CMK (cell line): ENCODE measurements around the gene CFAP157.

Source experiments
- DNase-seq: peaks from one replicate; pipeline ENCODE4 v3.0.0-alpha.2; 2010; ENCODE audit warnings: low read depth

CFAP157 gene

DNA sequence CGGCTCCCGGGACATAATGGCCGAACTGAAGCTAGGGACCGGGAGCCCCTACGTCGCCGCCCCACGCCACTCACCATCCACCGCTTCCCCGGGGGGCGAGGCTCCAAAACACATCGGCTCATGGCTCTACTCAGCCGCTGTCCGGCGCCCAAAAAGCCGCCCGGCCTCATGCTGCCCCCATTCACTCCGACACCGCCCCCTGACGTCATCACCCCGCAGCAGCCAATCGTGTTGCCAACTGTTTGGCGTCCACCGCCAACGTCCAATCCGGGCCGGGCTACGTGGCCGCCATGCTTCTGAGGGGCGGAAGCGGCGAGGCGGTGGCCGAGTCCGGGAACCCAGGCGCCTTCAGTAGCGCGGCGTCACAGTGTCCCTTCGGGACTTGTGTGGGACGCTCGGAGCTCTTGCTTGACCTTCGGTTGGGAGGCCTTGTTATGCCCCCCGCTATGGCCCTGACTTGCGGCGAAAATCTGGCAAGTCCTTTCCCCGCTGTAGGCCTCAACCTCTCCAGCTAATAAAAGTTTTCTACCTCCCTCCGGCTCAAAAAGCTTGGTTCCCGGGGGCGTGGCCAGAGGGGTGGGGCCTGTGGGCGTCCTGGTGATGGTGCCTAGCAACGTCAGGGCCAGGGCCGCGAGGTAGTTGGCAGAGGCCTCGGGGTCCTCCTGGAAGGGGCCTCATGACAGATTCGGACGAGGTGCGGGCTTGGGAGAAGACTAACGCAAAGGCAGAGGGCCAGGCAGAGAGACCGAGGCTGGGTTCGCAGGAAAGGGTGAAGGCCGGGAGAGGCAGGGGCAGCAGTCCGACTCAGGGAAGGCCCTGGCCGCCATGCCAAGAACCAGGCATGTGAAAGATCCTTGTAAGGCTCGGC is 8.9 kb downstream of the CFAP157 start, which contains the start of the genes PTRH1 and TTC16:
Gene PTRH1, minus strand, starts transcription at position 194 of the 868 bp plus-strand sequence. Its CDS starts 24 bp downstream, at position 170.
Gene TTC16, plus strand, starts transcription at position 610 of the 868 bp plus-strand sequence. Its CDS starts 67 bp downstream, at position 677.
- DNase-seq, result peak; percentile 75

DNA sequence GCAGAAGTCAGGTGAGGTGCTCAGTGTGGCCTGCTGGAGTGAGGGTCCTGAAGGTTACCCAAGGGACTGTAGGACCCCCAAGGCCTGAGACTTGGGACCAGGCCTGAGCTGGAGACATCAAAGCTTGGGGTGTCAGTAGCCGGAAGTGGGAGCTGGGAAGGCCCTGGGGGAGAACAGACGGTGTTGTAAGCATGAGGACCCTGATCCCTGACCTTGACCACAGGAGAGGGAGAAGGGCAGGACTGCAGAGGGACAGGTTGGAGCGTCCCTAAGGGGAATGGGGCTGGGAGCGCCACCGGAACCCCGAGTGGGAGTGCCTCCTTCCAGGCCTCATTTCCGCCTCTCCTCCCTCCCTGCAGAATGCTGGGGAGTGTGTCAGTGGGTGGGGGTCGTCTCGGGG is 9.6 kb downstream of the CFAP157 start:
- DNase-seq, result no peak

DNA sequence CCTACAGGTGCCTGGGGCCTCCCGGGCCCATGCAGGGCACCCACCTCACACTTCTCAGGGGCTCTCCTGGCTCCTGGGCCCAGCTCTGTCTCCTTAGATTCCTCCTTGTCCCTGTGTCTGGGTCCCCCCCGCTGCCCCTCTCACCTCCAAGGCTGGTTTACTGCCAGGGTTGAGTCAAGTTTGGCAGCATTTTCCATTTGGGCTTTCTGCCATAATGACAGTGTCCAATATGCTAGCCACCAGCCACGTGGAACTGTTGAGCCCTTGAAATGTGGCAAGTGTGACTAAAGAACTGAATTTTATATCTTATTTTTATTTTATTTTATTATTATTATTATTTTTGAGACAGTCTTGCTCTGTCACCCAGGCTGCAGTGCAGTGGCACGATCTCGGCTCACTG is 11.0 kb downstream of the CFAP157 start:
- DNase-seq, result no peak

DNA sequence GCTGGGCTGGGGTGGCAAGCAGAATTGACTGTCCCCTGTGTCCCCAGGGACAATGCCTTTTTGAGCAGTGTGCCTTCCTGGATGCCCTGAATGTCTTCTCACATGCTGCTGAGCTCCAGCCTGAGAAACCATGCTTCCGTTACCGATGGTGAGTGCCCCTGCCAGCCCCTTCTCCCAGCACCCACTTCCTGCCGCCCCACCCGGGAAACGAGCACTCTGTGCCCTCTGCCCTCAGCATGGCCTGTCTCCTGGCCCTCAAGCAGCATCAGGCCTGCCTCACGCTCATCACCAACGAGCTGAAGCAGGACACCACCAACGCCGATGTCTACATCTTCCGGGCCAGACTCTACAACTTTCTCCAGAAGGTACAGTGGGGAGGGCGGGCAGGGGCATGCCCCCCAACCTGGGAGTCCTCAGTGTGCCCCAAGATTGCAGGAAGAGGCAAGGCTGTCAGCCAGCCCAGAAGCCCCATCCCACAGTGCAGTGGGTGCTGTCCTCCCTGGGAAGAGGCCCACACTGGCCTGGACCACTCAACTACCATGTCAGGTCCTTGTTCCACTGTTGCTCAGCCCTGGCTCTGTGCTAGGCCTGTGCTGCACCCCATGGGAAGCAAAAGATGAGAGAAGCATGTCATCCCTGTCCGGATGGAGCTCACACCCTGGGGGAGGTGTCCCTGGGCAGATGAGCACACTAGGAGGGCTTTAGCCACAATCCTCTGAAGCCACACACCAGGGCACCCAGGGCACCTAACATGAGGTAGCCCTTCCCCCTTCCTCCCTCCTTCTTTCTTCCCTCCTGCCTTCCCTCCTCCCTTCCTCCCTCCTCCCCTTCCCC is 13.5 kb downstream of the CFAP157 start:
- DNase-seq, result no peak

DNA sequence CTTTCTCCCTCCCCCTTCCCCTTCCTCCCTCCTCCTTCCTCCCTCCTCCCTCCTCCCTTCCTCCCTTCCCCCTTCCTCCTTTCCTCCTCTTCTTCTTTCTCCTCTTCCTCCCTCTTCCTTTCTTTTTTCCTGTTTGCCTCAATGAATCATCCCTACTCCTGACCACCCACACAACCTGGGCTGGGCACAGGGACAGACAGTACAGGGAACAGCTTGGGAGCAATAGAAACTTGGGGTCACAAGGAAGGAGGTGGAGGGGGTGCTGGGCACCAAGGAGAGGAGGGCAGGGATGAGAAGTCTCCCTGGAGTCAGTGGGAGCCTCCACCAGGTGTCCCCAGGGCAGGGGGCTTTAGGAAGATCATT is 14.1 kb downstream of the CFAP157 start:
- DNase-seq, result no peak

DNA sequence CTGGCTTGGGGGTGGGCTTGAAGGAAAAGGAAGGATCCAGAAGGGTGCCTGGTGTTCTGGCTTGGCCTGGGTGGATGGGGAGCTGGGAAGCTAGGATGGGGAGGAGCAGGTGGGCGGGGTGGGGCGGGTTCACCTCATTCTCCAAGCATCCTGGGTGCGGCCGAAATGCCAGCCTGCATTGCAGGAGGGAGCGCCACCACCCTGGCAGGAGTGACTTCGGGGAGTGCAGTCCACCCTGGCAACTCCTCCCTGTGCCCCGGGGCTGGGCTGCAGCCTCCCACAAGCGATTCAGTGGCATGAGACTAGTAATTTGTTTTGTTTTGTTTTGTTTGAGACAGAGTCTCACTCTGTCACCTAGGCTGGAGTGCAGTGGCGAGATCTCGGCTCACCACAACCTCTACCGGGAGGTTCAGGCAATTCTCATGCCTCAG is 14.6 kb downstream of the CFAP157 start:
- DNase-seq, result no peak

DNA sequence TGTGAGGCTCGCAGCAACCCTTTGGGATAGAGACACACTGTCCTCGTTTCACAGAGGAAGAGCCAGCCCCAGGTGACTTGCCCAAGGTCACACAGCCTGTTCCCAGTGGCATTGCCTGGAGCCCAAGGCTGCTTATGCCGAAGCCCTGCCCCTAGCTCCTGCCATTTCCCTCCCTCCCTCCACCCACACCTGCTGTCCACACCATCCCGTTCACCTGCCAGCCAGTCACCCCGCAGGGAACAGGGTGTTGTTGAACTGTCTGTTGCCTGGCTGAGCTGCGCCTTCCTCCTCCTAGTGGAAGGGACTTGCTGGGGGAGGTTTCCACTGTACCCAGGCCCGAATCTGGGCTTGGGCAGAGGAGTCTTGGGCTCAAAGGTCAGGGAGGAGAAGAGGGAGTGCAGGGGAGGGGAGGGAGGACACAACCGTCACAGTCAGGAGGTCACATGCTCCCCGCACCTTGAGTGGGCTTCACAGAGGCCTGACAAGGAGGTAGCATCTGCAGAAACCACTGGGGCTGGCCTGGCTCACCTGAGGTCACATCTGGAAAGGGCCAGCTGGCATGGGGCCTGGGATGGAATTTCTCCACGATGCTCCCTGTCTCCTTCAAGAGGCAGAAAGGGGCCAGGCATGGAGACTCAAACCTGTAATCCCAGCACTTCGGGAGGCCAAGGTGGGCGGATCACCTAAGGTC is 15.4 kb downstream of the CFAP157 start:
- DNase-seq, result no peak

DNA sequence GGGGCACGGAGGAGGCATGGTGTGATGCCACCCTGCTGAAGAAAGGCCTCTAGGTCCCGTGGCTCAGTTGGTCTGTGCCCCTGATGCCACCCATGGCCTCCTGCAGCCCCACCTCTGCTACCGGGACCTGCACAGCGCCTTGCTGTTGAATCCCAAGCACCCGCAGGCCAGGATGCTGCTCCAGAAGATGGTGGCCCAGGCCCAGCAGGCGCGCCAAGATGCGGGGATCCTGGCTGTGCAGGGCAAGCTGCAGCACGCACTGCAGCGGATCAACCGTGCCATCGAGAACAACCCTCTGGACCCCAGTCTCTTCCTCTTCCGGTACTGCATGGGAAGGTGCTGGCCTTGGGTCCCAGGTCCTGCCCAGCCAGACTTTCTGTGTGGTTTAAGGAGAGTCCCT is 16.2 kb downstream of the CFAP157 start:
- no peak for DNase-seq

DNA sequence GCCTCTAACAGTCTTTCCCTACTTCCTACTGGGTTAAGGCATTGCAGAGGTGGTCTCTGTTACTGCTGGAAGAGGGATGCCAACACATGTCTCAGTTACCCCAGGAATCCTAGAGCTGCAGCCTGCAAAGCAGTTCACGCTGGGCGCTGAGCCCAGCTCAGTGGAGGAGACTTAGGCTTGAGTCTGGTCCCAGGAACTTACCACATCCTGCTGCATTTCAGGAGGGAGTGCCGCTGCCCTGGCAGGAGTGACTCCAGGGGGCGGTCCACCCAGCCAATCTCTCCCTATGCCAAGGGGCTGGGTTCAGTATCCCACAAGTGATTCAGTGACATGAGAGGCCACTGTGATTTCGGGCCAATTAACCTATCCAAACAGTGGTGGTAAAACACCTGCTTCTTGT is 16.7 kb downstream of the CFAP157 start:
- DNase-seq, result no peak

DNA sequence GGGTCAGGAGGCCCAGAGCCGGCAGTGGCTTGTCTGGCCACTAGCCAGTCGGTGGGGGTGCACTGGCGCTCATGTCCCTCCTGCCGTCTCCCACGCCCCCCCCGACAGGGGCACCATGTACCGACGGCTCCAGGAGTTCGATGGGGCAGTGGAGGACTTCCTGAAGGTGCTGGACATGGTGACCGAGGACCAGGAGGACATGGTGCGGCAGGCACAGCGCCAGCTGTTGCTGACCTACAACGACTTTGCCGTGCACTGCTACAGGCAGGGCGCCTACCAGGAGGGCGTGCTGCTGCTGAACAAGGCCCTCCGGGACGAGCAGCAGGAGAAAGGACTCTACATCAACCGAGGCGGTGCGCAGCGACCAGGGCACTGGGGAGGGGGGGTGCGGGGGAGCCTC is 17.2 kb downstream of the CFAP157 start:
- DNase-seq, result no peak

DNA sequence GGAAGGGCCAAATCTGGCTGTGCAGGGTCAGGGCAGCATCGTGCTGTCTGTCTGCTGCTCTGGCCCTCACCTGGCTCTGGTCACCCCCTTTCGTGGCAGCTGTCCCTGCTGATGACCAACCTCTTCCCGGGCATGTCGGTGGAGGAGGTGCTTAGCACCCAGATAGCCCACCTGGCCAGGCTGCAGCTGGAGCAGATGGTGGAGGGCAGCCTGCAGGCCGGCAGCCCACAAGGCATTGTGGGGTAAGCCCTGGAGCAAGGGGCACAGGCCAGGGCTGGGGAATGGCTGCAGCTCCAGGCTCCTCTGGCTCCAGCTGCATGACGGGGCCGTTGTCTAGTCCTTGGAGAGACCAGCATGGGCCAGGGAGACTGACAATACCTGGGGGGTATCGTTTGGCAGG is 20.1 kb downstream of the CFAP157 start:
- DNase-seq, result no peak

DNA sequence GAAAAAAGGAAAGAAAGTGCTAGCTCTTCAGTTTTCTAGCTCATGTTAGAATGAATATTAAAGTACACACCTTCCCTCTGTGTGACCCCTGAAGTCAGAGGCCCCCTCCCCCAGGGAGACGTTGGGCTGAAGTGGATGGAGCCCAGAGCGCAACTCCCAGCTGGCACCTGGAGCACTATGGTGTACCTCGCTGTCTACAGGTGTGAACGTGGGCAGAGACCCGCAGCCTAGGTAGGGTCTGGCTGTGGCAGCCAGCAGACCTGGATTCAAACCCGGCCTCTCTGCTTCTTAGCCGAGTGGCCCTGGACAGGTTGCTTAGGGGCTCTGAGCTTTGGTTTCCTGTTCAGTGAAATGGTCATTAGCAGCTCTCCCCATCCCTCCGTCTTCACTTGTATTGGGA is 22.0 kb downstream of the CFAP157 start:
- DNase-seq, result no peak

DNA sequence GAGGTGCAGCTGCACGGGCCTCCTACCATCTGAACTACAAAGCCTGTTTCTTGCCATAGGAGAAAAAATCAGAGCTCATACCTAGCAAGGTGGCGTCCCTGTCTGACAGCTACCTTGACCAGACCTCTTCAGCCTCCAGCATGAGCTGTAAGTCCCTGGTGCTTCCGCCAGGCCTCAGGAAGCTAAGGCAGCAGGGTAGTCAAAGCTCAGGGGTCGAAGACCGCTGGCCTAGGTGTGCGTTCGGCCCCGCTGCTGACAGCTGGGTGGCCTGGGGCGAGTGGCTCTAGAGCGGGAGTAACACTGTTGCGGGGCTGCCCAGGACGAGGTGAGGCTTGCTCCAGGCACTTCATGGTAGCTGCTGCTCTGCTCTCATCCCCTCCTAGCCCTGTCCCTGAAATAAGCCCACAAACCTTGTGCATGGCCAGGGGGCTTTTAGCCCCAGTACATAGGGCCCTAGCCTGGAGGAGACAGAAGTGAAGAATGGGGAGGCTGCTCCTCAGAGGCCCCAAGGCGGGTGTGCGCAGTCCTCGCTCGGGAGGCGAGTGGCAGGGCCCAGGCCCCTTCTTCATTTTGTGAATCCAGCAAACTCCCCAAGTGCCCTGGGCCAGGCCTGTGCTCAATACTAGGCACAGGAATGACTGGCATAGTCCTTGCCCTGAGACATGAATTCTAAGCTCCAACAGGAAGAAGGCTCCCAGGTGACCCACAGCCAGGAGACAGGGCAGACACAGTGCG is 22.9 kb downstream of the CFAP157 start:
- DNase-seq, result no peak

DNA sequence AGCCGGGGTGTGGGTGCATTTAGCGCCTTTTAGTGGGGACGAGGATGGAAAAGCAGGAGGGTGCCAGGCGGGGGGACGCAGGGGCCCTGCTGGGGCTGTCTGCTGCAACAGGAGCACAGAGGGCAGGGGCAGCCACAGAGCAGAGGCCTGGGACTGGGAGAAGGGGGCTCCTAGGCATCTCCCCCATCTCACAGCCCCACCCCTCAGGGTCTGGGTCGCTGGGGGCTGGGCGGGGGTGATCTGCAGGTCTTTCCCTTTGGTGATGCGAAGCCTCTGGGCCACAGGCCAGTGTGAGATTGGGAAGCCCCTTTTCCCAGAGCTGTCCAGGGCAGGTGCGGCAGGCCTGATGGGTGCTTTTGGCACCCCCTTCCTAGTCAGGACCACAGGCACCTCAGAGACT is 23.5 kb downstream of the CFAP157 start:
- DNase-seq, result no peak

DNA sequence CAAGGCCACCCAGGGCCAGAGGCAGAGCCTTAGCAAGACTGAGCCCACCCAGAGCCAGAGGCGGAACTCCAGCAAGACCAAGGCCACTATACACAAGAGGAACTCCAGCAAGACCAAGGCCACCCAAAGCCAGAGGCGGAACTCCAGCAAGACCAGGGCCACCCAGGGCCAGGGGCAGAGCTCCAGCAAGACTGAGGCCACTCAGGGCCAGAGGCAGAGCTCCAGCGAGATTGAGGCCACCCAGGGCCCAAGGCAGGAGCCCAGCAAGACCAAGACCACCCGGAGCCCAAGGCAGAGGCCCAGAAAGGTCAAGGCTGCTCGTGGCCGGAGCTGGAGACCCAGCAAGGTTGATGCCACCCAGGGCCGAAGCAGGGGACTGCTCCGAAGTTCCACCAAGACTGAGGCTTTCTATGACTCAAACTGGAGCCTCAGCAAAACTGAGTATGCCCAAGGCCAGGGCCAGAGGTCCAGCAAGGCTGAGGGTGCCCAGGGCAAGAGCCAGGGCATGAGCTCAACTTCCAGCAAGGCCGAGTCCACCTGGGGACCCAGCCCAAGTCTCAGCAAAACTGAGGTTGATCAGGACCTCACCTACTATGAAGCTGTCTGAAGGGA is 24.1 kb downstream of the CFAP157 start:
- no peak for DNase-seq

DNA sequence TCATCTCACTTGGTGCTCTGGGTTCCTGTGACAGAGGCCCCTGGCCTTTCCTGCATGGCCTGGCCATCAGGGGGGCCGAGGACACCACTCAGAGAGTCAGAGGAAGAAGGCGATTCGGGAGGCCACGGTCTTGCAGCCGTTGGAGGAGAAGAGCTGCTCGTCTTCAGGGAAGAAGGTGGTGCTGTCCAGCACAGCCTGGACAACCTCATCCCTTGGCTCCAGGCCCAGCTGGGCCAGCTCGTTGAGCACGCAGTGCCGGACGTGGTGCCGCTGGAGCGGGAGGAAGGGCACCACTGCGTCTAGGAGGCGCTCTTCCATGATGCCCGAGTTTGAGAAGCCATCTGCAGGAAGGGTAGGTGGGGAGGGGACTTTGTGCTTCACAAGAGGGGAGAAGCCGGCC is 25.1 kb downstream of the CFAP157 start:
- no peak for DNase-seq

DNA sequence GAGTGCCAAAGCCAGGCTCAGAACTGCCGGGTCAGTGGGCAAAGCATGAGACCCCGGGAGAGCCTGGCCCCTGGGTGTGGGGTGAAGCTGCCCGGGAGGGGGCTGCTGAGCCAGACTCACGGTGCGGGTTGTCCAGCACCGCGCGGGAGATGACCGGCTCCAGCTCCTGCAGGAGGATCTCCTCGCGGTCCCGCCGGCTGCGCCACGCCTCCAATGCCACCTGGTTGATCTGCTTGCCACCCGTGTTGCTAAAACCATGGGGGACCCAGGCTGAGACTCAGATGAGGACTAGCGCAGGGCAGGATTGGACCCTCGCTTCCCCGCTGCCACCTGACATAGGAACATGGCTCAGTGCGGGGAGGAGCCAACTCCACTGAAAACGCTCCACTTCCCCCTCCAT is 25.7 kb downstream of the CFAP157 start:
- no peak for DNase-seq

DNA sequence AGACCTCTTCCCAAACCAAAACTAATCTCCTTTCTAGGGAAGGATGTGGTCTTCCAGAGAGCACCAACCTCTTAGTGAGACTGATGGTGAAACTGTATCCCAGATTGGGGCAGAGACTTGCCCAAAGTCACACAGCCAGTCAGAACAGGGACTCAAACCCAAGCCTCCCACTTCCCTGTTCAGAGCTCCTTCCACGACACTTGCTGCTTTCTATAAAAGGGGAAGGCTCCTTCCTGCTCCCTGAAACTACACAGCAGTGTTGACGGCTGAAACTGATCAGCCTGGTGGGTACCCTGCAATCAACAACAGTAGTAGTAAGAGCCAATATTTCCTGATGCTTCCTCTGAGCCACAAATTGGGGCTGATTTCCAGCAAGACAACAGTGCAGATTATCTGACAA is 26.8 kb downstream of the CFAP157 start:
- no peak for DNase-seq

DNA sequence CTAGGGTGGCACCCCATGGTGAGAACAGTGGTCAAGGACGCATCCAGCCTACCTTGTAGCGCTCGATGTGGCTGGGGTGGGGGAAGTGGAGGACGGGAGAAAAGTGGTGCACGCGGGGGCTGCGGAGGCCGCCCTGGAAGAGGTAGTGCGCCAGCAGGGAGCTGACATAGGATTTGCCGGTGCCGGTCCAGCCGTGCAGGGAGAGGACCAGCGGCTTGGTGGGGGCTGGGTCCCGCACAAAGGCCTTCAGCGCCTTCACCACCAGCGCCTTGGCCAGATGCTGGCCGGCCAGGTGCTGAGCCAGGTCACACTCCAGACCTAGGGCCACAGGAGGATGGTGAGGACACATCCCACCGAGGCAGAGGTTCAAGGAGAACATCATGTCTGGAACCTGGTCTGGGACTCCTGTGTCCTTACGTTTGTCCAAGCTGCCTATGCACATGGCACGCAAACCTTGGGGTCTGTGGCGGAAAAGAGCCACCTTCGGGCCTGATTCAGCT is 27.5 kb downstream of the CFAP157 start:
- no peak for DNase-seq

DNA sequence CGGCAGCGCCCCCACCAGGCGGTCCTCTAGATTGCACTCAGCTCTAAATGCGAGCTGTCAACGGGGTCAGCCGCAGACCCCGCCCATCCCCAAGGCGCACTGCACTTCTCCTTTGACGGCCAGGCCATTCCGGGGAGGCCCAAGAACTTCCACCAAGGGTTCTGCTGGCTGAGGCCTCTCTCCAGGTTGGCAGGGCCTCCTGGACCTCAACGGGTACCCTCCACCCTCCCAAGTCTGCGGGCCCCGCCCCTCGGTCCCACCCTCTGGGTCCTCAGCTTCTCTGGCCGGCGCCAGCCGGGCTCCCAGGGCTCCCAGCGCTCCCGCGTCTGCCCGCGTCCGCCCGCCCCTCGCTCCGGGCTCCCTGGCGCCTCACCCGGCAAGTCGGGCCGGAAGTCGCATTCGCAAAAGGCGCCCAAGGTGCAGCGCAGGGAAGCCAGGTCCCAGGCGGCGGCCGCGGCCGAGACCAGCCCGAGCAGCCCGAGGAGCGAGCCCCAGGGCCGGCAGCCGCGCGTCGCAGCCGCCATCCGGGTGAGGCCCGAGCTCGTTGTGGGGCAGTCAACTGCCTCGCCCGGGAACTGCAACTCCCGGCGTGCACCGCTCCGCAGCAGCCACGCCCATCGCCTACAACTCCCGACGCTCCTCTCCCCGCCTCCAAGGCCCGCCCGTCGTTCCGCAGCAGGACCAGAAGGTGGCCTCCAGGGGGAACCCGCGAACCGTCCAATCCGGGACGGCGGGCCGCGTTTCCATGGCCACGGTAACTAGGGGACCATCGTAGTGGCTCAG is 28.1 kb downstream of the CFAP157 start, which contains the start of gene TOR2A:
Gene TOR2A, minus strand, starts transcription at position 548 of the 783 bp plus-strand sequence. Its CDS starts 24 bp downstream, at position 524.
- DNase-seq, result peak; percentile 92
